Kidney (tissue), 14 donors: ENCODE results near the gene CISD3. TPM values are rescaled to one million over a fixed set of nuclear protein-coding genes. Genes with fewer than 3 reads are reported as not detected.

Experiments
- DNase-seq, 5 donors: peaks; one replicate each; pipeline ENCODE4 v3.0.0-alpha.2; 2013 to 2020
- FAIRE-seq: peaks from 2 replicates; lab custom pipeline; 2012; peaks lifted over from hg19 to GRCh38; lab: Jason Lieb, UNC
- H3K27ac ChIP-seq, 2 donors: one replicate each; pipeline ENCODE4 v1.7.0; 2013; ENCODE audit warnings: low read depth in 2 of 2, low read length in 2 of 2, inconsistent platforms in 1 of 2
- H3K27me3 ChIP-seq: one replicate; pipeline ENCODE4 v1.7.1; 2013; ENCODE audit warnings: low read length, inconsistent platforms; ENCODE audit not compliant: control insufficient read depth, insufficient read depth
- H3K36me3 ChIP-seq, 3 donors: one replicate each; pipeline versions ENCODE4 v1.7.0 to v1.7.1; 2013; ENCODE audit warnings: low read length in 3 of 3, control low read depth in 1 of 3, inconsistent platforms in 1 of 3; ENCODE audit not compliant: insufficient read depth in 3 of 3, control insufficient read depth in 2 of 3
- H3K4me1 ChIP-seq, 3 donors: one replicate each; pipeline versions ENCODE4 v1.7.0 to v1.7.1; 2013; ENCODE audit warnings: low read length in 3 of 3, inconsistent platforms in 1 of 3, low read depth in 1 of 3; ENCODE audit not compliant: control insufficient read depth in 2 of 3, insufficient read depth in 2 of 3
- H3K4me3 ChIP-seq, 3 donors: one replicate each; pipeline versions ENCODE4 v1.7.0 to v1.8.1; 2013; ENCODE audit warnings: low read length in 3 of 3, control low read depth in 1 of 3, inconsistent platforms in 1 of 3
- H3K9ac ChIP-seq, 3 donors: one replicate each; pipeline versions ENCODE4 v1.7.0 to v1.7.1; 2013; ENCODE audit warnings: low read length in 3 of 3, control low read depth in 1 of 3, inconsistent platforms in 1 of 3
- H3K9me3 ChIP-seq, 3 donors: one replicate each; pipeline versions ENCODE4 v1.7.0 to v1.7.1; 2013; ENCODE audit warnings: low read length in 3 of 3, control low read depth in 1 of 3, inconsistent platforms in 1 of 3; ENCODE audit not compliant: control insufficient read depth in 2 of 3, insufficient read depth in 1 of 3
- CTCF ChIP-seq: IDR thresholded peaks from 3 replicates; pipeline ENCODE4 v1.5.1; 2012; ENCODE audit warnings: mild to moderate bottlenecking, moderate library complexity, borderline replicate concordance; ENCODE audit not compliant: insufficient read depth; ENCODE audit errors: extremely low read depth
- intact Hi-C: fragments of 100-400 bp; cut with DNase I; formaldehyde crosslinking; loops from one replicate; pipeline ENCODE4 v1.11.1; 2022
- polyA plus RNA-seq: library from polyadenylated mRNA; stranded (reverse); fragments of 350-450 nt; fragmentation: Illumina TruSeq; extraction: RNeasy Lipid Tissue Mini Kit (QIAGEN cat#74804); gene quantifications from one replicate; pipeline ENCODE4 v1.2.3, GENCODE V29; 2014; ENCODE audit warnings: low read depth, low replicate concordance; ENCODE audit not compliant: insufficient read depth
- total RNA-seq: library from RNA; stranded (reverse); fragmentation: NEBNext Ultra II Directional; extraction: Animal tissue kit (Norgen Biotek cat#: 25700); gene quantifications from one replicate; pipeline ENCODE4 v1.2.1, GENCODE V29; 2021
- donor health status: control.
- donor health status: control.
- donor health status: control.
- donor health status: control.
- donor health status: control.
- donor health status: DM: yes; HTN: yes; CAD: no.
- donor health status: Normal renal cell carcinoma (clear cell type).

The CISD3 gene
- total and polyA plus RNA-seq, 2 donors from 2014 or later: 37.7 to 152 TPM

- Histone ChIP-seq H3K36me3 (peaks cover 2 to 38% (median 22%) of the 10 kb centered on the region in 3 donors), H3K9me3 (no peaks in the 10 kb centered on the region), H3K27ac (no peak overlapping the region), H3K27me3 (no peaks in the 10 kb centered on the region), H3K4me3 (no peak overlapping the region), H3K4me1 (peaks cover 0 to 29% (median 28%) of the 10 kb centered on the region in 3 donors), H3K9ac (no peak overlapping the region)
- peak in 1 of 5 donors; percentile 39 for DNase-seq
- intact Hi-C loops: no loop called here
- TF ChIP-seq CTCF: no peak
- no peak for FAIRE-seq
Measured at GRCh38 chr17:38738007-38738662, 8.0 kb downstream of the CISD3 start.

GRCh38 chr17:38738686-38739085 is 8.5 kb downstream of the CISD3 start:
- Histone ChIP-seq H3K9ac (no peak overlapping the region), H3K4me3 (no peak overlapping the region), H3K27ac (no peak overlapping the region), H3K27me3 (no peaks in the 10 kb centered on the region), H3K9me3 (no peaks in the 10 kb centered on the region), H3K36me3 (peaks cover under 1 to 35% (median 22%) of the 10 kb centered on the region in 3 donors), H3K4me1 (peaks cover 0 to 29% (median 27%) of the 10 kb centered on the region in 3 donors)
- TF ChIP-seq CTCF: no peak
- intact Hi-C loops: no loop called here
- DNase-seq (no peak), FAIRE-seq (no peak)

- H3K27me3 ChIP-seq: no peaks in the 10 kb centered on the region
- H3K36me3 ChIP-seq: peaks cover 0 to 35% (median 19%) of the 10 kb centered on the region in 3 donors
- no peaks in the 10 kb centered on the region for H3K9me3 ChIP-seq
- intact Hi-C loops: no loop called here
- peaks cover 0 to 28% (median 21%) of the 10 kb centered on the region in 3 donors for H3K4me1 ChIP-seq
- no peak for TF ChIP-seq CTCF
- DNase-seq (no peak), FAIRE-seq (no peak)
- H3K9ac ChIP-seq: no peak overlapping the region
- H3K27ac ChIP-seq: no peak overlapping the region
- no peak overlapping the region for H3K4me3 ChIP-seq
Measured at GRCh38 chr17:38739305-38739704, 9.2 kb downstream of the CISD3 start.

GRCh38 chr17:38740044-38740443 is 9.9 kb downstream of the CISD3 start:
- no peak for FAIRE-seq
- intact Hi-C loops: no loop called here

More at GRCh38 chr17:38740044-38740443, 9.9 kb downstream of the CISD3 start:
- Histone ChIP-seq H3K27ac (no peak overlapping the region), H3K4me3 (no peak overlapping the region), H3K4me1 (peaks cover 0 to 24% (median 20%) of the 10 kb centered on the region in 3 donors), H3K9me3 (no peaks in the 10 kb centered on the region), H3K27me3 (no peaks in the 10 kb centered on the region), H3K9ac (no peak overlapping the region), H3K36me3 (peaks cover 0 to 35% (median 19%) of the 10 kb centered on the region in 3 donors)
- DNase-seq: peak in 1 of 5 donors; percentile 55
- TF ChIP-seq CTCF: no peak
